HepG2 (cell line): ENCODE data around the gene CD44. TPM values are rescaled to one million over a fixed set of nuclear protein-coding genes. Genes with fewer than 3 reads are reported as not detected.

ENCODE experiments used
- ATAC-seq: fragments of 200-7000 bp; cut with Tn5 transposase; 3 replicates; pipeline ENCODE4 v1.9.1; 2020; ENCODE audit warnings: mild to moderate bottlenecking, moderate library complexity
- BruUV-seq: library from RNA; stranded (reverse); fragments of 400-500 nt; replicated peaks from 2 replicates; lab custom pipeline; 2021; lab: Mats Ljungman, UMichigan
- CTCF ChIA-PET: fragments of 300-600 bp; formaldehyde crosslinking; extraction: SDS; loops from one replicate; lab custom pipeline; 2021; ENCODE audit warnings: low total read pairs, inconsistent platforms, low intra/inter-chr PET ratio; lab: Yijun Ruan, JAX
- POLR2A ChIA-PET: fragments of 350-600 bp; sonication (Branson Sonifier 250); formaldehyde crosslinking; loops from one replicate; lab custom pipeline; 2020; ENCODE audit warnings: antibody characterized with exemption, inconsistent platforms; lab: Yijun Ruan, JAX
- DNase-seq: peaks from one replicate; pipeline ENCODE4 v3.0.0-alpha.2; 2015; ENCODE audit warnings: low spot score
- FAIRE-seq: peaks from 3 replicates; lab custom pipeline; 2011; peaks lifted over from hg19 to GRCh38; lab: Jason Lieb, UNC
- H2AFZ ChIP-seq: one replicate; pipeline ENCODE4 v1.6.1; 2011; ENCODE audit warnings: low read length, inconsistent platforms
- H3K27ac ChIP-seq: fragments of 300-600 bp; 3 replicates; pipeline ENCODE4 v1.8.0; 2011; ENCODE audit warnings: mixed run types, mild to moderate bottlenecking, mixed read lengths, low read length, inconsistent platforms; ENCODE audit not compliant: insufficient read depth; ENCODE audit errors: extremely low read length
- H3K27me3 ChIP-seq, 2 experiments: fragments of 200-600 bp in 1 of 2; 2 replicates in 1 of 2; 3 replicates in 1 of 2; pipeline versions ENCODE4 v1.6.0 to v1.8.0; 2011; ENCODE audit warnings: low read length in 2 of 2, mild to moderate bottlenecking in 2 of 2, moderate library complexity in 2 of 2, inconsistent platforms in 1 of 2; ENCODE audit not compliant: insufficient read depth in 2 of 2, control insufficient read depth in 1 of 2
- H3K36me3 ChIP-seq, 2 experiments: fragments of 200-600 bp in 1 of 2; replicated peaks in 1 of 2; 2 replicates in 1 of 2; 3 replicates in 1 of 2; pipeline versions ENCODE4 v1.5.1 to v1.8.0; 2011; ENCODE audit warnings: low read length in 2 of 2, inconsistent platforms in 1 of 2; ENCODE audit not compliant: insufficient read depth in 2 of 2, control insufficient read depth in 1 of 2
- H3K4me1 ChIP-seq: 2 replicates; pipeline ENCODE4 v1.5.1; 2012; ENCODE audit warnings: low read length, inconsistent platforms; ENCODE audit not compliant: insufficient read depth
- H3K4me2 ChIP-seq: 2 replicates; pipeline ENCODE4 v1.6.0; 2011; ENCODE audit warnings: low read depth, low read length, inconsistent platforms
- H3K4me3 ChIP-seq, 3 experiments: fragments of 200-600 bp in 1 of 3; sonication (generic), shearing (Covaris generic) in 1 of 3; replicated peaks in 1 of 3; 2 replicates each; pipeline ENCODE4 v1.5.1; 2011 to 2016; ENCODE audit warnings: low read length in 3 of 3, inconsistent platforms in 2 of 3, low read depth in 2 of 3, mild to moderate bottlenecking in 2 of 3, control low read depth in 1 of 3, mixed read lengths in 1 of 3; ENCODE audit not compliant: insufficient read depth in 1 of 3
- H3K79me2 ChIP-seq: one replicate; pipeline ENCODE4 v1.6.1; 2011; ENCODE audit warnings: low read length, inconsistent platforms; ENCODE audit not compliant: insufficient read depth
- H3K9ac ChIP-seq: 2 replicates; pipeline ENCODE4 v1.6.0; 2011; ENCODE audit warnings: mild to moderate bottlenecking, low read depth, low read length, inconsistent platforms; ENCODE audit not compliant: insufficient read depth
- H3K9me3 ChIP-seq: 2 replicates; pipeline ENCODE4 v1.5.1; 2012; ENCODE audit warnings: mild to moderate bottlenecking, low read length
- H4K20me1 ChIP-seq: 2 replicates; pipeline ENCODE4 v1.6.0; 2011; ENCODE audit warnings: inconsistent platforms, mild to moderate bottlenecking, low read length, moderate library complexity; ENCODE audit not compliant: insufficient read depth
- HNF4A ChIP-seq: sonication (generic); formaldehyde crosslinking; IDR thresholded peaks from 2 replicates; pipeline ENCODE4 v1.4.0; 2020; ENCODE audit warnings: missing genetic modification reagents
- NFIC ChIP-seq: IDR thresholded peaks from 2 replicates; pipeline ENCODE4 v1.6.1; 2012; ENCODE audit warnings: mild to moderate bottlenecking, low read length, inconsistent platforms
- SMAD3 ChIP-seq: sonication (generic); formaldehyde crosslinking; IDR thresholded peaks from 2 replicates; pipeline ENCODE4 v1.4.0; 2020; ENCODE audit warnings: missing genetic modification reagents
- ZNF558 ChIP-seq: sonication (generic); formaldehyde crosslinking; IDR thresholded peaks from 2 replicates; pipeline ENCODE4 v1.9.0; 2022; ENCODE audit warnings: mild to moderate bottlenecking, missing genetic modification reagents, borderline replicate concordance
- in situ Hi-C: cut with HindIII; loops from 2 replicates; pipeline ENCODE4 v1.10.0; 2017; ENCODE audit warnings: low pct_unique_long_range_greater_than_20kb; ENCODE audit not compliant: extremely low pct_ligation_motif_present
- intact Hi-C: fragments of 100-400 bp; cut with micrococcal nuclease; formaldehyde crosslinking; loops from one replicate; pipeline ENCODE4 v1.10.0; 2022; ENCODE audit not compliant: unreplicated experiment
- polyA plus RNA-seq, 8 experiments: library from polyadenylated mRNA; depleted of rRNA in 3 of 8; stranded (reverse) in 7 of 8; unstranded in 1 of 8; fragments of >200 nt; fragmentation: Illumina TruSeq in 4 of 8; extraction: Trizol in 4 of 8; gene quantifications; 2 replicates each; pipeline versions ENCODE4 v1.2.1 to v1.2.3, GENCODE V29; 2011 to 2016; ENCODE audit warnings: low read depth in 4 of 8, missing spikeins in 1 of 8, mixed read lengths in 1 of 8; ENCODE audit not compliant: insufficient read depth in 1 of 8
- total RNA-seq, 5 experiments: library from RNA; depleted of rRNA; stranded (reverse); fragments of >200 nt; fragmentation: Illumina TruSeq; extraction: Trizol; gene quantifications; 2 replicates each; pipeline ENCODE4 v1.2.3, GENCODE V29; 2016; ENCODE audit warnings: low read depth in 1 of 5
- TF ChIP-seq, protein P1 (sequence below): sonication (generic); formaldehyde crosslinking; IDR thresholded peaks from 2 replicates; pipeline ENCODE4 v1.5.0; 2020; ENCODE audit warnings: mild to moderate bottlenecking, low read depth, missing genetic modification reagents, borderline replicate concordance
- TF ChIP-seq, protein P2 (sequence below): sonication (generic); formaldehyde crosslinking; IDR thresholded peaks from 2 replicates; pipeline ENCODE4 v1.5.1; 2020; ENCODE audit warnings: missing genetic modification reagents, mild to moderate bottlenecking, borderline replicate concordance

The CD44 gene
- total and polyA plus RNA-seq, 2 of the 13 experiments (the other 11 are each of a cell fraction or from before 2014, with no cell fraction given): 0.02 to 0.11 TPM

DNA sequence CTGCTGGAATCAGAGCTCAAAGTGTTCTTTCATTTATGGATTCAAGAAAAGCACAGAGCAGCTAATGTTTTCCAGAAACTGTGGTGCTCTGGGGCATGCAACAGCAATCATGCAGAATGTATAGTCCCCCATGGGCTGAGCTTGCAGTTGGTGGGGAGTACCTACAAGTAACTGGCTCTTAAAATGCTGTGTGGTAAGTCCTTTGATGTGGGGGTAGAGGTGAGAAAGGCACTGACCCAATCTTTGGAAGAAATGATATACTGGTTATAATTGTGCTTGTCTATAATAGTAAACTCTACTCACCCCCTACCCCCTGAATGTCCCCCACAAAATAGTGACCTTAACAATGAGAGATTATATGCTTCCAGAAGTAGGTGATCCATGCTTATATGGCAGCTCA lies 29.1 kb upstream of the CD44 start:
- no TSS peak for BruUV-seq
- Histone ChIP-seq H3K27ac (no peak overlapping the region), H2AFZ (no peak overlapping the region), H3K9me3 (no peaks in the 10 kb centered on the region), H3K4me2 (no peak overlapping the region), H3K4me3 (no peak overlapping the region), H4K20me1 (no peaks in the 10 kb centered on the region), H3K79me2 (no peaks in the 10 kb centered on the region), H3K27me3 (peaks cover 0 to 4% of the 10 kb centered on the region in 2 experiments; a peak in 2 of 5 replicates), H3K9ac (no peak overlapping the region), H3K4me1 (no peaks in the 10 kb centered on the region), H3K36me3 (no peaks in the 10 kb centered on the region)
- DNase-seq (no peak), FAIRE-seq (no peak), ATAC-seq (no peak)
- intact Hi-C loops: no loop called here
- TF ChIP-seq SMAD3 (CRISPR knock-in tag) (no peak), NFIC (no peak), ZNF558 (CRISPR knock-in tag) (no peak), HNF4A (no peak)
- TF ChIP-seq, protein P1, sequence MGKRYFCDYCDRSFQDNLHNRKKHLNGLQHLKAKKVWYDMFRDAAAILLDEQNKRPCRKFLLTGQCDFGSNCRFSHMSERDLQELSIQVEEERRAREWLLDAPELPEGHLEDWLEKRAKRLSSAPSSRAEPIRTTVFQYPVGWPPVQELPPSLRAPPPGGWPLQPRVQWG: no peak
- TF ChIP-seq, protein P2, sequence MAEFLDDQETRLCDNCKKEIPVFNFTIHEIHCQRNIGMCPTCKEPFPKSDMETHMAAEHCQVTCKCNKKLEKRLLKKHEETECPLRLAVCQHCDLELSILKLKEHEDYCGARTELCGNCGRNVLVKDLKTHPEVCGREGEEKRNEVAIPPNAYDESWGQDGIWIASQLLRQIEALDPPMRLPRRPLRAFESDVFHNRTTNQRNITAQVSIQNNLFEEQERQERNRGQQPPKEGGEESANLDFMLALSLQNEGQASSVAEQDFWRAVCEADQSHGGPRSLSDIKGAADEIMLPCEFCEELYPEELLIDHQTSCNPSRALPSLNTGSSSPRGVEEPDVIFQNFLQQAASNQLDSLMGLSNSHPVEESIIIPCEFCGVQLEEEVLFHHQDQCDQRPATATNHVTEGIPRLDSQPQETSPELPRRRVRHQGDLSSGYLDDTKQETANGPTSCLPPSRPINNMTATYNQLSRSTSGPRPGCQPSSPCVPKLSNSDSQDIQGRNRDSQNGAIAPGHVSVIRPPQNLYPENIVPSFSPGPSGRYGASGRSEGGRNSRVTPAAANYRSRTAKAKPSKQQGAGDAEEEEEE (CRISPR knock-in tag): no peak
- POLR2A ChIA-PET: no interaction called here
- in situ Hi-C loops: loop anchor here (10.0 kb wide), 1 partner anchor 65 kb away; no protein-coding TSS in a partner anchor
- CTCF ChIA-PET: no interaction called here
